ENCODE measurements around the gene WAC.
"Not testable (repeated sequence)": the region's sequence is repeated elsewhere in the genome, so short reads cannot be mapped to it uniquely, and the experiment has no call there.

The WAC gene

GRCh38 chr10:28569506-28570159 is 36.7 kb downstream of the WAC start:
- DNase-seq: no peak

- no peak for DNase-seq
Measured at GRCh38 chr10:28570598-28570997, 37.7 kb downstream of the WAC start.

GRCh38 chr10:28571265-28571664 is 38.3 kb downstream of the WAC start:
- DNase-seq: no peak

- not testable (repeated sequence) for DNase-seq
Measured at GRCh38 chr10:28574214-28574613, 41.3 kb downstream of the WAC start.

GRCh38 chr10:28575852-28576251 is 42.9 kb downstream of the WAC start:
- no peak for DNase-seq

GRCh38 chr10:28577506-28577905 is 44.6 kb downstream of the WAC start:
- no peak for DNase-seq

GRCh38 chr10:28578454-28578853 is 45.5 kb downstream of the WAC start:
- DNase-seq: no peak

- no peak for DNase-seq
Measured at GRCh38 chr10:28580825-28581224, 47.9 kb downstream of the WAC start.

- no peak for DNase-seq
Measured at GRCh38 chr10:28581916-28582315, 49.0 kb downstream of the WAC start.

GRCh38 chr10:28585076-28585475 is 52.2 kb downstream of the WAC start:
- no peak for DNase-seq

GRCh38 chr10:28586176-28586575 is 53.3 kb downstream of the WAC start:
- no peak for DNase-seq

GRCh38 chr10:28587270-28587969 is 54.5 kb downstream of the WAC start:
- DNase-seq: no peak

- DNase-seq: no peak
Measured at GRCh38 chr10:28587970-28588290, 55.0 kb downstream of the WAC start.

GRCh38 chr10:28592953-28593352 is 60.0 kb downstream of the WAC start:
- no peak for DNase-seq

- DNase-seq: no peak
Measured at GRCh38 chr10:28593811-28594210, 60.9 kb downstream of the WAC start.

- no peak for DNase-seq
Measured at GRCh38 chr10:28594406-28594805, 61.5 kb downstream of the WAC start.

GRCh38 chr10:28595613-28596012 is 62.7 kb downstream of the WAC start:
- DNase-seq: no peak

- no peak for DNase-seq
Measured at GRCh38 chr10:28600056-28600455, 67.1 kb downstream of the WAC start.

- no peak for DNase-seq
Measured at GRCh38 chr10:28601012-28601411, 68.1 kb downstream of the WAC start.

- DNase-seq: no peak
Measured at GRCh38 chr10:28604567-28605536, 71.9 kb downstream of the WAC start.

- no peak for DNase-seq
Measured at GRCh38 chr10:28606568-28606967, 73.7 kb downstream of the WAC start.

GRCh38 chr10:28609636-28610035 is 76.7 kb downstream of the WAC start:
- not testable (repeated sequence) for DNase-seq

- no peak for DNase-seq
Measured at GRCh38 chr10:28612877-28613276, 80.0 kb downstream of the WAC start.

- no peak for DNase-seq
Measured at GRCh38 chr10:28616514-28616913, 83.6 kb downstream of the WAC start.
